Mesenchymal stem cell (in vitro differentiated cells and primary cell): ENCODE data around the gene PLEKHG1.
A peak's percentile ranks its signal among the peaks of the same experiment; 100 is the strongest.

ENCODE experiments used
- DNase-seq: peaks from one replicate; pipeline ENCODE4 v3.0.0-alpha.2; 2013
- H2AFZ ChIP-seq: one replicate; pipeline ENCODE4 v1.6.1; 2013; ENCODE audit warnings: low read depth, mild to moderate bottlenecking, control low read depth, inconsistent platforms, low read length, moderate library complexity
- H2AK5ac ChIP-seq: 2 replicates; pipeline ENCODE4 v1.6.1; 2013; ENCODE audit warnings: low read length, moderate library complexity, mild to moderate bottlenecking, inconsistent platforms; ENCODE audit not compliant: severe bottlenecking
- H2BK120ac ChIP-seq: one replicate; pipeline ENCODE4 v1.6.1; 2013; ENCODE audit warnings: low read depth, mild to moderate bottlenecking, inconsistent platforms, low read length, moderate library complexity
- H2BK12ac ChIP-seq, 2 experiments: one replicate each; pipeline ENCODE4 v1.6.1; 2013; ENCODE audit warnings: inconsistent platforms in 2 of 2, low read length in 2 of 2, mild to moderate bottlenecking in 2 of 2, moderate library complexity in 2 of 2, control low read depth in 1 of 2
- H2BK15ac ChIP-seq: one replicate; pipeline ENCODE4 v1.6.1; 2013; ENCODE audit warnings: mild to moderate bottlenecking, low read depth, inconsistent platforms; ENCODE audit not compliant: poor library complexity, severe bottlenecking
- H2BK5ac ChIP-seq: 2 replicates; pipeline ENCODE4 v1.6.1; 2013; ENCODE audit warnings: low read depth, mild to moderate bottlenecking, low read length, control low read depth, inconsistent platforms; ENCODE audit not compliant: poor library complexity, severe bottlenecking
- H3K14ac ChIP-seq, 2 experiments: one replicate each; pipeline ENCODE4 v1.6.1; 2013; ENCODE audit warnings: inconsistent platforms in 2 of 2, low read length in 2 of 2, control low read depth in 1 of 2, mild to moderate bottlenecking in 1 of 2, moderate library complexity in 1 of 2
- H3K18ac ChIP-seq, 2 experiments: one replicate each; pipeline ENCODE4 v1.6.1; 2013; ENCODE audit warnings: inconsistent platforms in 2 of 2, low read length in 2 of 2, control low read depth in 1 of 2, low read depth in 1 of 2, mild to moderate bottlenecking in 1 of 2
- H3K23ac ChIP-seq, 2 experiments: one replicate each; pipeline ENCODE4 v1.6.1; 2013; ENCODE audit warnings: inconsistent platforms in 2 of 2, low read length in 2 of 2, mild to moderate bottlenecking in 2 of 2, moderate library complexity in 2 of 2, control low read depth in 1 of 2
- H3K27ac ChIP-seq: 2 replicates; pipeline ENCODE4 v1.5.1; 2013; ENCODE audit warnings: mild to moderate bottlenecking, moderate library complexity, low read length, control low read depth, inconsistent platforms; ENCODE audit not compliant: poor library complexity, severe bottlenecking
- H3K27me3 ChIP-seq, 2 experiments: 2 replicates each; pipeline versions ENCODE4 v1.6.1 to v1.7.0; 2013; ENCODE audit warnings: low read length in 2 of 2, mild to moderate bottlenecking in 2 of 2, moderate library complexity in 2 of 2, control low read depth in 1 of 2, inconsistent platforms in 1 of 2; ENCODE audit not compliant: control insufficient read depth in 1 of 2, insufficient read depth in 1 of 2
- H3K36me3 ChIP-seq, 2 experiments: 2 replicates each; pipeline versions ENCODE4 v1.6.1 to v1.7.0; 2013; ENCODE audit warnings: low read length in 2 of 2, control low read depth in 1 of 2, inconsistent platforms in 1 of 2, low read depth in 1 of 2, mild to moderate bottlenecking in 1 of 2; ENCODE audit not compliant: insufficient read depth in 2 of 2, control insufficient read depth in 1 of 2
- H3K4ac ChIP-seq, 2 experiments: one replicate each; pipeline ENCODE4 v1.6.1; 2013; ENCODE audit warnings: inconsistent platforms in 2 of 2, low read length in 2 of 2, mild to moderate bottlenecking in 2 of 2, moderate library complexity in 2 of 2, control low read depth in 1 of 2, low read depth in 1 of 2
- H3K4me1 ChIP-seq: 2 replicates; pipeline ENCODE4 v1.6.1; 2013; ENCODE audit warnings: low read depth, low read length, control low read depth; ENCODE audit not compliant: control insufficient read depth, insufficient read depth
- H3K4me2 ChIP-seq: 2 replicates; pipeline ENCODE4 v1.6.1; 2013; ENCODE audit warnings: low read length, mild to moderate bottlenecking, inconsistent platforms; ENCODE audit not compliant: poor library complexity, severe bottlenecking
- H3K4me3 ChIP-seq, 2 experiments: 2 replicates each; pipeline versions ENCODE4 v1.5.1 to v1.7.0; 2013; ENCODE audit warnings: low read length in 2 of 2, mild to moderate bottlenecking in 2 of 2, control low read depth in 1 of 2, low read depth in 1 of 2; ENCODE audit not compliant: insufficient read depth in 1 of 2
- H3K79me1 ChIP-seq: replicated peaks from 2 replicates; pipeline ENCODE4 v1.6.1; 2013; ENCODE audit warnings: mild to moderate bottlenecking, control low read depth, low read length, inconsistent platforms; ENCODE audit not compliant: poor library complexity, severe bottlenecking
- H3K9ac ChIP-seq: 2 replicates; pipeline ENCODE4 v1.7.0; 2013; ENCODE audit warnings: mild to moderate bottlenecking, low read length, moderate library complexity
- H3K9me3 ChIP-seq: 2 replicates; pipeline ENCODE4 v1.7.0; 2013; ENCODE audit warnings: mild to moderate bottlenecking, low read length; ENCODE audit not compliant: control insufficient read depth
- H4K8ac ChIP-seq: one replicate; pipeline ENCODE4 v1.6.1; 2013; ENCODE audit warnings: inconsistent platforms, mild to moderate bottlenecking, low read length, moderate library complexity
- H4K91ac ChIP-seq: one replicate; pipeline ENCODE4 v1.6.1; 2013; ENCODE audit warnings: mild to moderate bottlenecking, low read length, inconsistent platforms
- WGBS: methylation state at CpG from one replicate; pipeline ENCODE4 v1.1.7; 2013; ENCODE audit warnings: mixed read lengths; 5-methylcytosine and 5-hydroxymethylcytosine counted together

The PLEKHG1 gene

GRCh38 chr6:150622941-150623874, 23.5 kb downstream of the PLEKHG1 start:
- DNase-seq = no peak
- Histone ChIP-seq H2BK15ac (no peak overlapping the region), H2BK120ac (no peak overlapping the region), H3K4ac (no peak overlapping the region), H3K4me3 (no peak overlapping the region), H3K18ac (no peak overlapping the region), H3K27me3 (peaks cover 3% of the 10 kb centered on the region in 2 experiments), H2BK12ac (no peak overlapping the region), H3K4me1 (no peaks in the 10 kb centered on the region), H3K14ac (peak overlapping the region in 1 of 2 experiments; percentile 55), H2AFZ (no peak overlapping the region), H2BK5ac (no peak overlapping the region), H3K79me1 (no peaks in the 10 kb centered on the region), H4K8ac (no peak overlapping the region), H3K9ac (no peak overlapping the region), H3K23ac (no peak overlapping the region), H3K36me3 (peaks cover 0 to 3% of the 10 kb centered on the region in 2 experiments), H2AK5ac (no peak overlapping the region), H3K4me2 (no peak overlapping the region), H3K9me3 (no peaks in the 10 kb centered on the region), H3K27ac (no peak overlapping the region), H4K91ac (no peak overlapping the region)
- WGBS = 93% methylated on average over 15 of the region's 18 CpGs

DNA sequence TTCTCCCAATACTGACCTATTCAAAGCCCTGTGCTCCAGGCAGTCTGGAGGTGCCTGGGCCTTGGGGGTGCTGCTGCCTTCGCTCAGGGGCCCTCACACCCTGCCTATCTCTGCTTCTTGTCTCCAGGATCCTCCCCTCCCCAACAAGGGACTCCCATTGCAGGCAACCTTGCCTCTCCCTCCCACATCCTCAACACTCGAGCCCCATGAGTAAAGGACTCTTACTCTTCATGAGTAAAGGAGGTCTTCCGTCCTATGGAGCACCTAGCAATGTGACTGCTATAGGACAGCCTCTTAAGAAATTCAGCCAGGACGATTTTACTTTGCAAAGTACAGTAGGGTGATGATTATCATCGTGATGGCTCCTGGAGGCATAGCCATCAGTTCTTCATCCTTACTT, 24.5 kb downstream of the PLEKHG1 start:
- H2BK15ac ChIP-seq = no peak overlapping the region
- H3K9me3 ChIP-seq = no peaks in the 10 kb centered on the region
- no peak overlapping the region for H2BK120ac ChIP-seq
- no peak overlapping the region for H2AFZ ChIP-seq
- H3K27me3 ChIP-seq = peaks cover 3% of the 10 kb centered on the region in 2 experiments
- H2BK12ac ChIP-seq = no peak overlapping the region
- no peak overlapping the region for H3K9ac ChIP-seq
- H2AK5ac ChIP-seq = no peak overlapping the region
- DNase-seq = no peak
- no peaks in the 10 kb centered on the region for H3K79me1 ChIP-seq
- no peak overlapping the region for H3K27ac ChIP-seq
- no peak overlapping the region for H2BK5ac ChIP-seq
- H3K14ac ChIP-seq = peak overlapping the region in 1 of 2 experiments; percentile 1
- no peak overlapping the region for H3K4me3 ChIP-seq
- 67% methylated on average over 4 of the region's 5 CpGs for WGBS
- no peak overlapping the region for H4K8ac ChIP-seq
- H3K4ac ChIP-seq = no peak overlapping the region
- H4K91ac ChIP-seq = no peak overlapping the region
- H3K36me3 ChIP-seq = peaks cover 0 to 3% of the 10 kb centered on the region in 2 experiments
- H3K18ac ChIP-seq = no peak overlapping the region
- peaks cover 1% of the 10 kb centered on the region for H3K4me1 ChIP-seq
- H3K23ac ChIP-seq = no peak overlapping the region
- H3K4me2 ChIP-seq = no peak overlapping the region

DNA sequence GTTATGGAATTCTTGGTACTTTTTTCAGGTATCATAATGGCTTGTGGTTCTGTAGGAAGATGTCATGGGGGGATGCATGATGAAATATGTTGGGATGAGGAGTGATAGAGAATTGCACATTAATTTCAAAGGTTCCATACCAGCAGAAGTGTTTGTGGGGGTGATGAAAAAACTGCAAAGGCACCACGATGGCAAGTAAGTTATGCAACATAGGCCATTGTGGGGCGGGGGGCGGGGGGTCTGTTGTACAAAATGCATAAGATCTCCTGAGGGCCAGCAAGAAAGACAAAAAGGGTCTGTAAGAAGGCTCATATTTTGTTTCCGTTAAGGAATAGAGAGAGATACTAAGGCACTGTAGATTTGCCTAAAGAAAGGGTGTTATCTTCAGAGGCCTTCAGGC, 26.2 kb downstream of the PLEKHG1 start:
- no peak overlapping the region for H3K9ac ChIP-seq
- no peak overlapping the region for H2AK5ac ChIP-seq
- H3K14ac ChIP-seq = no peak overlapping the region
- peaks cover 1% of the 10 kb centered on the region for H3K4me1 ChIP-seq
- H3K4ac ChIP-seq = no peak overlapping the region
- H3K27ac ChIP-seq = no peak overlapping the region
- no peak overlapping the region for H4K91ac ChIP-seq
- H2BK120ac ChIP-seq = no peak overlapping the region
- no peak overlapping the region for H3K4me2 ChIP-seq
- H3K79me1 ChIP-seq = no peaks in the 10 kb centered on the region
- H3K36me3 ChIP-seq = peaks cover 0 to 3% of the 10 kb centered on the region in 2 experiments
- H3K4me3 ChIP-seq = no peak overlapping the region
- no peak overlapping the region for H2BK12ac ChIP-seq
- H2AFZ ChIP-seq = no peak overlapping the region
- no peak overlapping the region for H3K23ac ChIP-seq
- H2BK5ac ChIP-seq = no peak overlapping the region
- 95% methylated on average over 4 of the region's 4 CpGs for WGBS
- H3K27me3 ChIP-seq = peaks cover 0 to 10% of the 10 kb centered on the region in 2 experiments
- H2BK15ac ChIP-seq = no peak overlapping the region
- DNase-seq = no peak
- H3K18ac ChIP-seq = no peak overlapping the region
- no peak overlapping the region for H4K8ac ChIP-seq
- H3K9me3 ChIP-seq = no peaks in the 10 kb centered on the region

DNA sequence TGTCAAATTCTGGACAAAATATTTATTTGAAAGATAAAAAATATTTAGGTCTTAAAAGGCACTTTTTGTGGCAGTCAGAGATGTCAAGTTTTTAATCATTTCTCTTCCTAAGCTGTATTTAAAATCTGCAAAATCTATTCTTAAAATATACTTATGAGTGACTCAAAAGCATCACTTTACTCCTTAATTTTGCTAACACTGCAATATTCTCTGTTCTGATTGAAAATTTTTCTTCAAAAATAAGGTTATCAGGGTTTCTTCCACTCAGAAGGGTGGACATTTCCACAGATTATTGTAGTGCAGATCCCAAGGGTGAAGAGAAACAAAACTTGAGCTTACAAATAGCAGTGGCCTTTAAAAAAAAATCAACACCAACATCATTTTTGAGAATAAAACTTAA, 27.5 kb downstream of the PLEKHG1 start:
- H2BK12ac ChIP-seq = no peak overlapping the region
- H3K79me1 ChIP-seq = no peaks in the 10 kb centered on the region
- peaks cover 1% of the 10 kb centered on the region for H3K4me1 ChIP-seq
- no peak overlapping the region for H2AK5ac ChIP-seq
- no peaks in the 10 kb centered on the region for H3K9me3 ChIP-seq
- no peak overlapping the region for H3K4ac ChIP-seq
- H2BK120ac ChIP-seq = no peak overlapping the region
- no peak overlapping the region for H3K4me3 ChIP-seq
- H4K8ac ChIP-seq = no peak overlapping the region
- DNase-seq = no peak
- H3K23ac ChIP-seq = no peak overlapping the region
- no peak overlapping the region for H3K14ac ChIP-seq
- peaks cover 0 to 3% of the 10 kb centered on the region in 2 experiments for H3K36me3 ChIP-seq
- H4K91ac ChIP-seq = no peak overlapping the region
- H2BK15ac ChIP-seq = no peak overlapping the region
- H3K9ac ChIP-seq = peak overlapping the region; percentile 58
- no peak overlapping the region for H3K27ac ChIP-seq
- H3K27me3 ChIP-seq = peaks cover 0 to 10% of the 10 kb centered on the region in 2 experiments
- H3K18ac ChIP-seq = no peak overlapping the region
- no peak overlapping the region for H2BK5ac ChIP-seq
- H3K4me2 ChIP-seq = no peak overlapping the region
- H2AFZ ChIP-seq = no peak overlapping the region
